ENCODE measurements around the gene RABGAP1L.

DNA sequence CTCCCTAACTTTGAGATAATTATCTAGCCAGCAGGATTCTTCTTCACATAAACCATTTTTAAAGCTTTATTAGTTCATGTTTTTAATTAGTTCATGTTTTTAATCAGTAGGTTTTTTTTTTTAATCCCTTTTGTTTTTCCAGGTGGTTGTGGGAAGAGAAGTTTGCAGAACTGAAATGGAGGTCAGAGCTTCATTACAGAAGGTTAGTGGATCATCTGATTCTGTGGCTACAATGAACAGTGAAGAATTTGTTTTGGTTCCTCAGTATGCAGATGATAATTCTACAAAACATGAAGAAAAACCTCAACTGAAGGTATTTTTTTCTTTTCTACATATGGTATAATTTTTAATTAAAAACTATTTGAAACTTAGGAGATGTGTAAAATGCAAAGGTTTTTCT, 59.7 kb downstream of the RABGAP1L start:
- no peak for TF ChIP-seq POLR2A (IDR thresholded peaks at IDR 0.05)
- TF ChIP-seq, protein P1, sequence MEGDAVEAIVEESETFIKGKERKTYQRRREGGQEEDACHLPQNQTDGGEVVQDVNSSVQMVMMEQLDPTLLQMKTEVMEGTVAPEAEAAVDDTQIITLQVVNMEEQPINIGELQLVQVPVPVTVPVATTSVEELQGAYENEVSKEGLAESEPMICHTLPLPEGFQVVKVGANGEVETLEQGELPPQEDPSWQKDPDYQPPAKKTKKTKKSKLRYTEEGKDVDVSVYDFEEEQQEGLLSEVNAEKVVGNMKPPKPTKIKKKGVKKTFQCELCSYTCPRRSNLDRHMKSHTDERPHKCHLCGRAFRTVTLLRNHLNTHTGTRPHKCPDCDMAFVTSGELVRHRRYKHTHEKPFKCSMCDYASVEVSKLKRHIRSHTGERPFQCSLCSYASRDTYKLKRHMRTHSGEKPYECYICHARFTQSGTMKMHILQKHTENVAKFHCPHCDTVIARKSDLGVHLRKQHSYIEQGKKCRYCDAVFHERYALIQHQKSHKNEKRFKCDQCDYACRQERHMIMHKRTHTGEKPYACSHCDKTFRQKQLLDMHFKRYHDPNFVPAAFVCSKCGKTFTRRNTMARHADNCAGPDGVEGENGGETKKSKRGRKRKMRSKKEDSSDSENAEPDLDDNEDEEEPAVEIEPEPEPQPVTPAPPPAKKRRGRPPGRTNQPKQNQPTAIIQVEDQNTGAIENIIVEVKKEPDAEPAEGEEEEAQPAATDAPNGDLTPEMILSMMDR (IDR thresholded peaks at IDR 0.05), result no peak

Data from body of pancreas (tissue), 4 donors.